ENCODE measurements around the gene XYLT1.

Gene XYLT1

DNA sequence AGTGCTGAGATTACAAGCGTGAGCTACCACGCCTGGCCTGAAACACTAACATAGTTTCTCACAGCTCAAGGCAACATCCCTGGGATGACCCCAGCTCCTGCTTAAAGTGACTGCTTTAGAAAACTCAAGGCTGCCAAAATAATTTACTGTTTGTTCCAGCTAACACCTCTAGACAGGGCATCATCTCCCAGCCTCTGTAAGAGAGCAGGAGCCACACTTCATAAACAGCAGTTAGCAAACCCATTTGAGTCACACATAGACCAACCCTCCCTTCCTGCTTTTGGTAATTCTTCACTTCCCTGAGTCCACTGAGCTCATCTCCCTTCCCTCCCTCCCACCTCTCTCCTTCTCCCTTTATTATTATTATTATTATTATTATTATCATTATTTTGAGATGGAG lies 201.3 kb downstream of the XYLT1 start:
- TF ChIP-seq, protein P1, sequence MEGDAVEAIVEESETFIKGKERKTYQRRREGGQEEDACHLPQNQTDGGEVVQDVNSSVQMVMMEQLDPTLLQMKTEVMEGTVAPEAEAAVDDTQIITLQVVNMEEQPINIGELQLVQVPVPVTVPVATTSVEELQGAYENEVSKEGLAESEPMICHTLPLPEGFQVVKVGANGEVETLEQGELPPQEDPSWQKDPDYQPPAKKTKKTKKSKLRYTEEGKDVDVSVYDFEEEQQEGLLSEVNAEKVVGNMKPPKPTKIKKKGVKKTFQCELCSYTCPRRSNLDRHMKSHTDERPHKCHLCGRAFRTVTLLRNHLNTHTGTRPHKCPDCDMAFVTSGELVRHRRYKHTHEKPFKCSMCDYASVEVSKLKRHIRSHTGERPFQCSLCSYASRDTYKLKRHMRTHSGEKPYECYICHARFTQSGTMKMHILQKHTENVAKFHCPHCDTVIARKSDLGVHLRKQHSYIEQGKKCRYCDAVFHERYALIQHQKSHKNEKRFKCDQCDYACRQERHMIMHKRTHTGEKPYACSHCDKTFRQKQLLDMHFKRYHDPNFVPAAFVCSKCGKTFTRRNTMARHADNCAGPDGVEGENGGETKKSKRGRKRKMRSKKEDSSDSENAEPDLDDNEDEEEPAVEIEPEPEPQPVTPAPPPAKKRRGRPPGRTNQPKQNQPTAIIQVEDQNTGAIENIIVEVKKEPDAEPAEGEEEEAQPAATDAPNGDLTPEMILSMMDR (IDR thresholded peaks at IDR 0.05; ENCODE audit: borderline replicate concordance, control extremely low read depth, extremely low read depth, insufficient read depth, missing control alignments), result no peak
- in situ Hi-C loops (cut with MboI; ENCODE audit: low sequenced_read_pairs, unreplicated experiment), result loop anchor here (10.0 kb wide), 1 partner anchor 205 kb away; the partner anchor contains the start of gene XYLT1
- DNase-seq (ENCODE audit: low spot score), result no peak

DNA sequence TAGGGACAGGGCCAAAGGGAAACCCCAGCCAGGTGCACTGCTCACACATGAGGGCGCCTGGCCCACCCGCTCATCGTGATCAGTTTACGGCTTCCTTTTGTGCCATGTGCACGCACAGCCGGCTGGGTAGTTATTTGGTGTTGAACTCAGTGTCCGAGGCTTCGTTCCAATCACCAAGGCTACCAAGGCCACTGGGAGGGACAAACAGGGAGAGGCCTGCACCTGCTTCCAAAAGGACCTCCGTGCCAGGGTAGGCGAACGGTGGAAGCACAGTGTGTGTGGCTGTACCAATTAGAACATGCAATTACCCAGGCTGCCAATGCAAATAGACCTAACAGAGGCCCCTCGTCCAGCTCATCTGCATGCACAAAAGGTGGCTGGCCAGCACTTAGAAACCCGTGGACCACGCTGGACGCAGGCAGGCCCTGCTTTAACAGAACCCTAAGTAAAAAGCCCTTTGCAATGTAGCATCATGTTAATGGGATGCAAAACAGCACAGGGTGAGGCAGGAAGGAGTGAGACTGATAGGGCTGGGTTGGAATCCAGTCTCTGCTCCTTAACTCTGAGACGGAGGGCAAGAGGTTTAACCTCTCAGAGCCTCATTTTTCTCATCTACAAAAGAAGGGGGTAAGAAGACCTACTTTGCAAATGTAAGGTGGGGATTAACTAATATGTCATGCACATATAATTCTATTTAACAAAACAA lies 204.0 kb downstream of the XYLT1 start:
- DNase-seq (ENCODE audit: low spot score), result no peak
- in situ Hi-C loops (cut with MboI; ENCODE audit: low sequenced_read_pairs, unreplicated experiment), result loop anchor here (10.0 kb wide), 1 partner anchor 208 kb away; the partner anchor contains the start of gene XYLT1
- TF ChIP-seq, protein P1 (IDR thresholded peaks at IDR 0.05; ENCODE audit: borderline replicate concordance, control extremely low read depth, extremely low read depth, insufficient read depth, missing control alignments), result no peak

DNA sequence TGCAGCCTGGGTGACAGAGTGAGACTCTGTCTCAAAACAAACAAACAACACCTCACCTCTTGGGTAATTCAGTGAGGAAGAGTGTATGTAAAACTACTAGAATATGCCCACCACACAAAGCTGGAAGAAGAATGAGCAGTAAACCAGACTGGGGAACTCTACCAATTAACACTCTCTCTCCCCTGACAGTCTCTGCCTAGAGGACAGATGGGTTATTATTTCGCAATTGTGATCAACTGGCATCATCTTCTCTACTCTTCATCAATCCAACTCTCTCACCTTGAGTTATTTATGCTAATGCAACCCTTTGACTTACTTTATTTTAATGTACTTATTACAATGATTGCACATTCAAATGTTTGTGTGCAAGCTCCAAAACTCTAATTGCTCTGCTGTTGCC lies 205.6 kb downstream of the XYLT1 start:
- in situ Hi-C loops (cut with MboI; ENCODE audit: low sequenced_read_pairs, unreplicated experiment), result loop anchor here (10.0 kb wide), 1 partner anchor 210 kb away; the partner anchor contains the start of gene XYLT1
- no peak for DNase-seq (ENCODE audit: low spot score)
- TF ChIP-seq, protein P1 (IDR thresholded peaks at IDR 0.05; ENCODE audit: borderline replicate concordance, control extremely low read depth, extremely low read depth, insufficient read depth, missing control alignments), result no peak

DNA sequence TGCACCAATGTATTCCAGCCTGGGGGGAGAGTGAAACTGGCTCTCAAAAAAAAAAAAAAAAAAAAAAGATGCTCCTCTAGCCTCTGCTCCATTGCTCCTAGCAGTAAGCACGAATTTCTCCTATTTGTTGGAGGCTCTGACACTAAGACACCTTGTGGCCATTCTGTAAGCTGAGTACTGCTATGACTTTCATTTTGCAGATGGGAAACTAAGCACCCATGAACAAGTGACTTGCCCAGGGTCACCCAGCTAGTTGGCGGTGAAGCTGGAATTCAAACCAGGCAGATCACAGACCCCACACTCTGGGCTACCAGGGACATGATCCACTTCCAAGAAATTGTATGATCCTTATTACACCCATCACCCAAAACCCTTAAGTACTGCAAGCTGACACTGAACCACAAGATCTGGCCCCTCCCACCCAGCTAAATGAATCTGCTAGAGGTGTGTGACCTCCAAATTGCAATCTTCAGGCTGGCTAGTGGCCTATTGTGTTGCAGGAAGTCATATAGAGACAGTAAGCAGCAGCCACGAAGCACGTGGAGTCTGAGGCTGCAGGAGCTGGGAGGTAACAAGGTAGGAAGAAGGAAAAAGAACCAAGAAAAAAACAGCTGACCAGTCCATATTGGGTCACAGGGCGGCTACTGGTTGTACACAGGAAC lies 209.4 kb downstream of the XYLT1 start:
- in situ Hi-C loops (cut with MboI; ENCODE audit: low sequenced_read_pairs, unreplicated experiment), result loop anchor here (10.0 kb wide), 1 partner anchor 213 kb away; the partner anchor contains the start of gene XYLT1
- DNase-seq (ENCODE audit: low spot score), result peak; percentile 45
- TF ChIP-seq, protein P1 (IDR thresholded peaks at IDR 0.05; ENCODE audit: borderline replicate concordance, control extremely low read depth, extremely low read depth, insufficient read depth, missing control alignments), result no peak

DNA sequence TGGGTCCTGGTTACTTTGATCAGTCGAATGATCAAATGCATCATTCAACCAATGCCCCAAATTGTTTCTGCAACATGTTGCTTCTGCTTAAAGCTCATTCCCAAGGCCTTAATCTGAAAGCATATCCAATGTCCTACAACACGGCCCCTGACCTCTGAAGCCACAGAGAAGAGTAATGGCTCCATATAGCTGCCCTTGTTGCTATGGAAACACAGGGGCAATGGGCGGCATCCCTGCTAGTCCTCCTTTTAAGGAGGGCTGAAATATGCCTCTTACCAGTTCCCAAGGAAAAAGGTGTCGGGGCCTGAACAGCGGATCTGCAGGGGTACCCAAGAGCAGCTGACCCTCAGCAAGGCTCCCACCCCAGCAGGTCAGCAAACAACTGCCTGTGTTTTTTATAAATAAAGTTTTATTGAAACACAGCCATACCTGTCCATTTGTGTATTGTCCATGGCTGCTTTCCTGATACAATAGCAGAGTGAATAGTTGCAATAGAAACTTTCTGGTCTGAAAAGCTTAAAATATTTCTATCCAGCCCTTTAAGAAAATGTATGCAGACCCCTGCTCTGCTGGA lies 210.4 kb downstream of the XYLT1 start:
- TF ChIP-seq, protein P1 (IDR thresholded peaks at IDR 0.05; ENCODE audit: borderline replicate concordance, control extremely low read depth, extremely low read depth, insufficient read depth, missing control alignments), result no peak
- no peak for DNase-seq (ENCODE audit: low spot score)
- in situ Hi-C loops (cut with MboI; ENCODE audit: low sequenced_read_pairs, unreplicated experiment), result loop anchor here (10.0 kb wide), 1 partner anchor 214 kb away; the partner anchor contains the start of gene XYLT1

DNA sequence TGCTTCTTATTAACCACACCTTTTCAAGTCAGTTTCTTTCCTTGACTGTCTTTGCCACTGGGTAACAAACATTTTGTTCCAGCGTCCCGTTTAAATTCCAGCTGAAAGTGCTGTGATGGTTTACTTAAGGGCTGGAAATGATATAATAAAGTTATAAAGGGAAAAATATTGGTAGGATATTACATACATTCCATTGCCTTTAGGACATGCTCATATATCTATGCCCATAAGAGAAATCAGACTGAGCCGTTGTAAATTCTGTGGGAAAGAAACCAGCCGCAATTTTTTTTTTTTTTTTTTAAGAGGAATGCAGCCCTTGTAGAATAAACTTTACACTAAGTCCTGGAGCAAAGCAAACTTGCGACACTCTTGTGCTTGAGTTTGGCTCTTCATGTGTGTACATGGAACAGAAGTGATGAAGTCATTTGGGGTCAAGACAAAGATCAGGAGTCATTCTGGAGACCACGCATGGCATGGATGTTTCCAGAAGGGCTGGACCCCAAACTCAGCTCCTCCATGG lies 210.9 kb downstream of the XYLT1 start:
- in situ Hi-C loops (cut with MboI; ENCODE audit: low sequenced_read_pairs, unreplicated experiment), result loop anchor here (10.0 kb wide), 1 partner anchor 215 kb away; the partner anchor contains the start of gene XYLT1
- TF ChIP-seq, protein P1 (IDR thresholded peaks at IDR 0.05; ENCODE audit: borderline replicate concordance, control extremely low read depth, extremely low read depth, insufficient read depth, missing control alignments), result no peak
- no peak for DNase-seq (ENCODE audit: low spot score)
